ENCODE data around the gene RFC4. TPM values are rescaled to one million over a fixed set of nuclear protein-coding genes. Genes with fewer than 3 reads are reported as not detected.
A peak's percentile ranks its signal among the peaks of the same experiment; 100 is the strongest.

RFC4 gene
- total and polyA plus RNA-seq, 4 experiments from 2014 or later, result 18.4 to 24.6 (median 20.2) TPM

DNA sequence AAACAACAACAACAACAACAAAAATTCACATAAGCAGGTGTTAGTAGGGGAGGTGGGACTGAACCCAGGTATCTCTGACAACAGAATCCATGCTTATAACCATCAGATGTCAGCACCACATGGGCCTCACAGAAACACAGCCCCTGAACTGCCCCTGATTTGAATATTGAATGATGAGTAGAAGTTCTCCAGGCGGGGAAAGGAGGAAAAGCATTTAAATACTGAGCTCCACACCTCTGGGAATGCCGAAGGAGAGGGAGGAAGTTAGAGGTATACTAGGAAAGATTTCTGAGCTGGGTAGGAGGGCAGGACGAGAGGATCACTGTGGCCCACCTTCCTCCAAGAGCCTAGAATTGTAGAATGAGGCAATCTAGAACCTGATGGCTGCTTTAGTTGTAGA lies 54.8 kb downstream of the RFC4 start:
- ChIA-PET POLR2A (ENCODE audit: partially characterized antibody) (no interaction called here), CTCF (ENCODE audit: partially characterized antibody) (no interaction called here)
- H3K9me3 Mint-ChIP-seq, result no peaks in the 10 kb centered on the region
- no peaks in the 10 kb centered on the region for H3K9me3 ChIP-seq (ENCODE audit: control insufficient read depth in 1 of 2, low read length in 2 of 2)
- no peak overlapping the region for H3K27ac ChIP-seq (ENCODE audit: low read depth, low read length)
- no peak for DNase-seq
- peak overlapping the region in 1 of 7 donors; percentile 63 for H3K27ac Mint-ChIP-seq
- H3K36me3 Mint-ChIP-seq, result no peaks in the 10 kb centered on the region
- H3K4me1 Mint-ChIP-seq, result peaks cover 0 to 6% (median under 1%) of the 10 kb centered on the region in 4 donors
- no peaks in the 10 kb centered on the region for H3K36me3 ChIP-seq (ENCODE audit: insufficient read depth, low read length)
- no peaks in the 10 kb centered on the region for H3K4me1 ChIP-seq (ENCODE audit: insufficient read depth, low read length)
- no peak overlapping the region for H3K4me3 Mint-ChIP-seq
- peaks cover 4% of the 10 kb centered on the region in 2 donors for H3K27me3 Mint-ChIP-seq
- H3K4me3 ChIP-seq (ENCODE audit: low read length in 2 of 2), result no peak overlapping the region
- intact Hi-C loops (cut with micrococcal nuclease), result no loop called here
- H3K27me3 ChIP-seq (ENCODE audit: insufficient read depth, low read length), result no peaks in the 10 kb centered on the region

DNA sequence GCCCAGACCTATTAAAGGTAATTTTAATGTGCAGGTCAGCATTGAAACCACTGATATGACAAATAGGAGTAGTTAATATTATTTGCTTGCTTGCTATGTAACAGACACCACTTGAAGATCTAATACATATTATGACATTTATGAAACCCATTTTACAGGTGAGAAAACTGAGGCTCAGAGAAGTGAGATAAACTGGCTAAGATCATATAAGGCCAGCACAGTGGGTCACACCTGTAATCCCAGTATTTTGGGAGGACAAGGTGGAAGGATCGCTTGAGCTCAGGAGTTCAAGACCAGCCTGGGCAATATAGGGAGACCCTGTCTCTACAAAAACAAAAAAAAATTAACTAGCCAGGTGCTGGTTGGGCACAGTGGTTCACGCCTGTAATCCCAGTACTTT lies 56.0 kb downstream of the RFC4 start:
- Mint-ChIP-seq H3K27ac (no peak overlapping the region), H3K36me3 (no peaks in the 10 kb centered on the region), H3K4me1 (peaks cover 0 to 8% (median 3%) of the 10 kb centered on the region in 4 donors), H3K9me3 (no peaks in the 10 kb centered on the region), H3K27me3 (peaks cover 4 to 6% of the 10 kb centered on the region in 2 donors), H3K4me3 (no peak overlapping the region)
- H3K4me1 ChIP-seq (ENCODE audit: insufficient read depth, low read length), result no peaks in the 10 kb centered on the region
- H3K4me3 ChIP-seq (ENCODE audit: low read length in 2 of 2), result no peak overlapping the region
- CTCF ChIA-PET (ENCODE audit: partially characterized antibody), result no interaction called here
- intact Hi-C loops (cut with micrococcal nuclease), result no loop called here
- H3K27me3 ChIP-seq (ENCODE audit: insufficient read depth, low read length), result no peaks in the 10 kb centered on the region
- H3K27ac ChIP-seq (ENCODE audit: low read depth, low read length), result no peak overlapping the region
- POLR2A ChIA-PET (ENCODE audit: partially characterized antibody), result no interaction called here
- H3K9me3 ChIP-seq (ENCODE audit: control insufficient read depth in 1 of 2, low read length in 2 of 2), result no peaks in the 10 kb centered on the region
- H3K36me3 ChIP-seq (ENCODE audit: insufficient read depth, low read length), result no peaks in the 10 kb centered on the region
- DNase-seq, result no peak

DNA sequence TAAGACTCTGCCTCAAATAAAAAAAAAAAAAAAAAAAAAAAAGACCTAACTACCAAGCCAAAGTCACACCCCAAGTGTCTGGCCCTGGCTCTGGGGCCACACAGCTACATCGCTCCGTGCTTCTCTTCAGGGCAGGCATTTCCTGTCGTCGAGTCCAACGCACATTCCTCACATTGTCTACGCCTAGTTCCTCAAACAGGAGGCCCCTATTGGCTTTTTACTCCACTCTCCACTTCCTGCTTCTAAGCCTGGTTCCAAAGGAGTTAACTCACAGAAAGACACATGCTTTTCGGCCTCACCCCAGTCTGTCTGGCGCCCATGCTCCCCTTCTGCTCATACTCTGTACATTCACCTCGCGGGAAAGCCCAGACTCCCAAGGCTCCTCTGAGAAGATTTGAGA lies 60.3 kb downstream of the RFC4 start:
- CTCF ChIA-PET (ENCODE audit: partially characterized antibody), result interaction anchor here (1.2 kb wide), 1 partner anchor 129 kb away, joined by 3 read pairs; no protein-coding TSS in a partner anchor
- H3K36me3 Mint-ChIP-seq, result no peaks in the 10 kb centered on the region
- peaks cover 0 to 1% (median 0%) of the 10 kb centered on the region in 8 donors for H3K9me3 Mint-ChIP-seq
- Histone ChIP-seq H3K4me3 (ENCODE audit: low read length in 2 of 2) (no peak overlapping the region), H3K27ac (ENCODE audit: low read depth, low read length) (no peak overlapping the region), H3K27me3 (ENCODE audit: insufficient read depth, low read length) (no peaks in the 10 kb centered on the region), H3K9me3 (ENCODE audit: control insufficient read depth in 1 of 2, low read length in 2 of 2) (no peaks in the 10 kb centered on the region), H3K36me3 (ENCODE audit: insufficient read depth, low read length) (no peaks in the 10 kb centered on the region), H3K4me1 (ENCODE audit: insufficient read depth, low read length) (no peaks in the 10 kb centered on the region)
- no peak overlapping the region for H3K27ac Mint-ChIP-seq
- H3K4me3 Mint-ChIP-seq, result no peak overlapping the region
- intact Hi-C loops (cut with micrococcal nuclease), result no loop called here
- POLR2A ChIA-PET (ENCODE audit: partially characterized antibody), result no interaction called here
- DNase-seq, result no peak
- H3K4me1 Mint-ChIP-seq, result peaks cover 0 to 4% (median 1%) of the 10 kb centered on the region in 4 donors
- peaks cover 0 to 5% of the 10 kb centered on the region in 2 donors for H3K27me3 Mint-ChIP-seq

DNA sequence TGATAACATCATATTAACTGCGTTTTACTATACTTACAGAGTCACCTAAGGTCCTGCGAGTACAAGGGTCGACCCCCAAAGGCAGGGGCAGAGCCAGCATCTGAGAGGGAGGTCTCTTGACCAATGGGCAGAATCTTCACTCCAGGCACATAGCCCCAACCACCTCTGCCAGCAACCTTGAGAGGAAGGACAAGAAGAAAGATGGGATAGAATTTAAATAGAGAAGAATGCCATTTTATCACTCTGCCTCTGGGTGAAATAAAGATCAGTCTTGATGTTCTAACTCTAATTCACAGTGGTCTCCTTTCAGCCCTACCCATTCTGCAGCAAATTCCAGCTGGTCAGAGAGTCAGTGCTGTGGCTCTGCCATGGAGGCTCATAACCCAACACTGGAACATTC lies 62.6 kb downstream of the RFC4 start:
- no peak overlapping the region for H3K27ac Mint-ChIP-seq
- H3K4me3 Mint-ChIP-seq, result no peak overlapping the region
- no peak overlapping the region for H3K4me3 ChIP-seq (ENCODE audit: low read length in 2 of 2)
- H3K27me3 ChIP-seq (ENCODE audit: insufficient read depth, low read length), result no peaks in the 10 kb centered on the region
- H3K27ac ChIP-seq (ENCODE audit: low read depth, low read length), result no peak overlapping the region
- no peaks in the 10 kb centered on the region for H3K4me1 ChIP-seq (ENCODE audit: insufficient read depth, low read length)
- no peaks in the 10 kb centered on the region for H3K36me3 ChIP-seq (ENCODE audit: insufficient read depth, low read length)
- H3K9me3 ChIP-seq (ENCODE audit: control insufficient read depth in 1 of 2, low read length in 2 of 2), result no peaks in the 10 kb centered on the region
- intact Hi-C loops (cut with micrococcal nuclease), result no loop called here
- peaks cover 1 to 5% of the 10 kb centered on the region in 2 donors for H3K27me3 Mint-ChIP-seq
- peaks cover 0 to 4% (median 1%) of the 10 kb centered on the region in 4 donors for H3K4me1 Mint-ChIP-seq
- peaks cover 0 to 1% (median 0%) of the 10 kb centered on the region in 8 donors for H3K9me3 Mint-ChIP-seq
- DNase-seq, result no peak
- H3K36me3 Mint-ChIP-seq, result no peaks in the 10 kb centered on the region
- CTCF ChIA-PET (ENCODE audit: partially characterized antibody), result no interaction called here
- POLR2A ChIA-PET (ENCODE audit: partially characterized antibody), result no interaction called here

DNA sequence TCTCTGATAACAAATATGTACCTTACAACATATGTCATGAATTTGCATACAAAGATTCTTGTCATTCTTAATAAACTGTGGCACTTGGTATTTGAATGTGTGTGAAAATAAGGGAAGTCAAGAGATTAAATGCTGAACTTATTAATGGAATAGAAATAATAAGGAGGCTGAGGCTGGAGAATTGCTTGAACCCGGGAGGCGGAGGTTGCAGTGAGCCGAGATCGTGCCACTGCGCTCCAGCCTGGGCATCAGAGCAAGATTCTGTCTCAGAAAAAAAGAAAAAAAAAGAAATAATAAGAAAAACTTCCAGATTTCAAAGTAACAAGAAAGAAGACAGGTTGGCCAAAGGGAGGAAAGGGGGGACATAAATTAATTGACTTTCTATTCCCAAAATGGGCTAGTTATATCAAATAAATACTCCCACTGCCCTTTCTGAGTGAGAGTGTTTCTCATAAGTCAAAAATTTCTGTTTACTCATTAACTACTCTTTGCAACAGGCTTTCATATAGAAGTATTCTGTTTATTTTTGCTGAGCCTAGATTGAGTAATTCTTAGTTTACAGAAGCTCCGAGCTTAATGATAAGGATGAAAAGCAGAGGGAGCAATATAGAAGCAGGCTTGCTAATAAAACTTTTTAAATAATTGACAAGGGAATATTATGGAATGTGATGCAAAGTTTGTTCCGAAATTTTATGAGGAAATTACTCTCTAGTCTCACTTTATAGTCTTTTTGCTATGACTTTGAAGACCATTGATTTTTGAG lies 63.5 kb downstream of the RFC4 start:
- Histone ChIP-seq H3K27me3 (ENCODE audit: insufficient read depth, low read length) (no peaks in the 10 kb centered on the region), H3K4me1 (ENCODE audit: insufficient read depth, low read length) (no peaks in the 10 kb centered on the region), H3K9me3 (ENCODE audit: control insufficient read depth in 1 of 2, low read length in 2 of 2) (no peaks in the 10 kb centered on the region), H3K27ac (ENCODE audit: low read depth, low read length) (no peak overlapping the region), H3K36me3 (ENCODE audit: insufficient read depth, low read length) (no peaks in the 10 kb centered on the region), H3K4me3 (ENCODE audit: low read length in 2 of 2) (no peak overlapping the region)
- H3K9me3 Mint-ChIP-seq, result peaks cover 0 to 1% (median 0%) of the 10 kb centered on the region in 8 donors
- no peaks in the 10 kb centered on the region for H3K36me3 Mint-ChIP-seq
- POLR2A ChIA-PET (ENCODE audit: partially characterized antibody), result no interaction called here
- no peak for DNase-seq
- intact Hi-C loops (cut with micrococcal nuclease), result no loop called here
- no peak overlapping the region for H3K4me3 Mint-ChIP-seq
- H3K27ac Mint-ChIP-seq, result no peak overlapping the region
- CTCF ChIA-PET (ENCODE audit: partially characterized antibody), result no interaction called here
- peaks cover 0 to 4% (median under 1%) of the 10 kb centered on the region in 4 donors for H3K4me1 Mint-ChIP-seq
- peaks cover 1 to 5% of the 10 kb centered on the region in 2 donors for H3K27me3 Mint-ChIP-seq

Small RNA genes lying within 50 kb of the gene (microRNA-seq; reads per million reads assigned to microRNA genes)
- 88.6 reads per million, percentile 66 among the genes with 10 or more reads in this experiment for gene MIR1248 (ENCODE audit: borderline microRNAs expressed, borderline number of aligned reads, borderline replicate concordance)

Other genes starting within 250 kb of the RFC4 start
- gene TBCCD1, start 239.1 kb downstream of the RFC4 start, total RNA-seq, result 10 to 100 TPM; 20.4 to 21.0 TPM
- gene TBCCD1, start 239.1 kb downstream of the RFC4 start, polyA plus RNA-seq, result 10 to 100 TPM; 20.1 to 28.6 TPM
- gene DNAJB11, start 235.8 kb downstream of the RFC4 start, total RNA-seq, result 10 to 100 TPM; 34.0 to 38.6 TPM
- gene DNAJB11, start 235.8 kb downstream of the RFC4 start, polyA plus RNA-seq, result 10 to 100 TPM; 37.6 to 40.0 TPM
- not detected for gene AHSG, start 193.4 kb downstream of the RFC4 start, total RNA-seq
- not detected for gene AHSG, start 193.4 kb downstream of the RFC4 start, polyA plus RNA-seq
- not detected for gene FETUB, start 166.1 kb downstream of the RFC4 start, total RNA-seq
- not detected for gene FETUB, start 166.1 kb downstream of the RFC4 start, polyA plus RNA-seq
- not detected for gene HRG, start 140.5 kb downstream of the RFC4 start, total RNA-seq
- gene HRG, start 140.5 kb downstream of the RFC4 start, polyA plus RNA-seq, result not detected
- not detected for gene KNG1, start 89.1 kb downstream of the RFC4 start, total RNA-seq
- gene KNG1, start 89.1 kb downstream of the RFC4 start, polyA plus RNA-seq, result not detected
- gene EIF4A2, start 22.9 kb downstream of the RFC4 start, total RNA-seq, result 100 to 1,000 TPM; 589 to 632 TPM
- 100 to 1,000 TPM; 242 to 270 TPM for gene EIF4A2, start 22.9 kb downstream of the RFC4 start, polyA plus RNA-seq
- not detected for gene ADIPOQ, start 36.2 kb upstream of the RFC4 start, total RNA-seq
- gene ADIPOQ, start 36.2 kb upstream of the RFC4 start, polyA plus RNA-seq, result not detected
- 100 to 1,000 TPM; 222 to 232 TPM for gene ST6GAL1, start 124.0 kb upstream of the RFC4 start, total RNA-seq
- 100 to 1,000 TPM; 165 to 172 TPM for gene ST6GAL1, start 124.0 kb upstream of the RFC4 start, polyA plus RNA-seq